ENCODE measurements around the gene ZNF317.
A peak's percentile ranks its signal among the peaks of the same experiment; 100 is the strongest.

Gene ZNF317

DNA sequence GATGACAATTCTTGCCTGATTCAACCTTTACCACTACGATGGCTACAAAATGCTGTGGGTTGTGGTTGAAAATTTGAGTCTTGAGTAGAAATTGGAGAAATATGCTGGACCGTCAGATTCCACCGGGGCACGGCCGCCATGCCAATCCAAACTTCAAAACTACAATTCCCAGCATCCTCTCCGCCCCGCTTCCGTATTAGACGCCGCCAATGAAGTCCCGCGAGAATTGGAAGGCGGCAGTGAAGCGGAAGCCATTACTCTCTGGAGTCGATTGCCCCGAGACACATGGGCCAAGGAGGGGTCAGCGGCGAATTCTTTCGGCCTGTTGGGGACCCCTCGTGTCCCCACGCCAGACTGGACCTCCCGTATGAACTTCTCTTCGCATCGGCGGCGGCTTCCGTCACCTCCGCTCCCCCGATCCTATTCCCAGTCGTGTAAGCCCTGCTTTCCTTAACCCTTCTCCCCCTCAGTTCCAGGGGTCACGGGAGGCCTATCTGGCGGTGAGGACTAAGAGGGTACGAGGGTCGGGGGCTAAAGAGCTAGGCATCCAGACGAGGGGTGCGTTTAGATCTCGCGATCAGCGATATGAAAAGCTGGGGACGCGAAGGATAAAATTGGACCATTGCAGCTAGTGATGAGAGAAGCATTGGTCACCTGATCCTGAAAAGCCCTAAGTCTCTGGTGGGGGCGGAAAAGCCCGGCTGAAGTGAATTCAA is at the start of gene ZNF317:
ZNF317 (plus strand) TSS at position 239 of the 716 bp plus-strand sequence. CDS start 15,620 bp downstream, outside the sequence.
- peak; percentile 67 to 73 for DNase-seq (ENCODE audit: low read depth in 2 of 2)

DNA sequence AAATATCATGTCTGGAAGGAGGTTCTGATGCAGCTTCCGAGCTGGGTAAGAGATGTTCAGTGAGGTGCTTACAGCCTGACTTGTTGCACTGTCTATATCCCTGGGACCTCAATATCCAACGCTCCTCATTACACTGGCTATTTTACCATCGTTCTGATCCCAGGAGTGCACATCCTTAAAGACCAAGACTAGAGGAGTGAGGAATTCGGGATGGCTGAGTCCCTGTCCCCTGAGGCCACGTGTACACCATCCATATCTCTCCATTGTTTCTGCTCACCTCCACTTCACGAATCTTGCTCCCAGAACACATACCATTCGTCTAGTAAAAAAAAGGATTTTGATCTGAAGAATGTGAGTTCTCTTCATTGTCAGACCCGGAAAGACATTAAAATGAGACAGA is 32.8 kb upstream of the ZNF317 start, which contains the start of gene OR7G2:
OR7G2 (minus strand) TSS at position 101 of the 400 bp plus-strand sequence. CDS start 4,232 bp downstream, outside the sequence.
- no peak for DNase-seq (ENCODE audit: low read depth in 2 of 2)

DNA sequence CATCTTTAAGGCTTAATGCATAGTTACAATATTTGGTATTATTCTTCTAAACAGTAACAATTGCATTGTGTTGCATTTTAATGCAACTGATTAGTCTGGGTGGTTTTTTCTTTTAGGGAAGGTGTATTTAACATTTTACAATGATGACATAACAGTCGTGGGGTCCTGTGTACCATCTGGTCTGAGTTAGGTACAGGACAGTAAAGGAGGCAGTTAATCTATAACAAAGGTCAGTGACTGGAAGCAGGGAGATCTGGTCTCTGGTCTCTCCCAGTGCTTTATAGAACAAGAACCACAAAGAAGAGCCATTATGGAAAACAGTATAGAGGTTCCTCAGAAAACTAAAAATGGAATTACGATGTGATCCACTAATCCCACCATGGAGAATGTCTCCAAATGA is 30.2 kb upstream of the ZNF317 start:
- no peak for DNase-seq (ENCODE audit: low read depth in 2 of 2)

DNA sequence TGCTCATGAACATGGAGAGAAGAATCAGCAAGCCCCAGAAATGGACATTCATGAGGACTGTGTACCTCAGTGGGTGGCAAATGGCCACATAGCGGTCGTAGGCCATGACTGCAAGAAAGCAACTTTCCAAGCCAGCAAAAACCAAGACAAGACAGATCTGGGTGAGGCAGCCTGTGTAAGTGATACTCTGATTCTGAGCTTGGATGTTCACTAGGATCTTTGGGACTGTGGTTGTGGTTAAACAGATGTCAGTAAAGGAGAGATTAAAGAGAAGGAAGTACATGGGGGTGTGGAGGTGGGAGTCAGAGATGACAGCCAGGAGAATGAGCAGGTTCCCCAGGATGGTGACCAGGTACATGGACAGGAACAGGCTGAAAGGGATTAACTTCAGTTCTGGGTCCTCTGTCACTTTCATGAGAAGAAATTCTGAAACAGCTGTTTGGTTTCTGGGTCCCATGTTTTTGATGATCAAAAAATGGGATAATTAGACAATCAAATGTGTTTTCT is 24.8 kb upstream of the ZNF317 start, which contains the start of gene OR7G1:
OR7G1 (minus strand) TSS at position 457 of the 507 bp plus-strand sequence; CDS start at position 457, 0 bp downstream.
- DNase-seq (ENCODE audit: low read depth in 2 of 2): no peak

DNA sequence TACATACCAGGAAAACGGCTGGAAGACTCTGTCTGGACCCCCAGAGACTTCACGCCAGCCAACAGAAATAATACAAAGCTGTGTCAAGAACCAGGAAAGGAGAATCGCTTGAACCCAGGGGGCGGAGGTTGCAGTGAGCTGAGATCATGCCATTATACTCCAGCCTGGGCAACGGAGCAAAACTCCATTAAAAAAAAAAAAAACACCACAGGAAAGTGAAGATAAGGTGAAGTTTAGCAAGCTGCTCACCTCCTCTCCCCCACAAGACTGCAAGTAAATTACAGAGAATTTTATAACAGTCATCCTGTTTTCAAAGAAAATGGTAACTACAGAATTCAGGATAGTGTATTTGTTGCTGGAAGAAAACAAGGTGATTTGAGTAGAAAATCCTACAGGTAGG is 23.6 kb upstream of the ZNF317 start:
- DNase-seq (ENCODE audit: low read depth in 2 of 2): no peak

DNA sequence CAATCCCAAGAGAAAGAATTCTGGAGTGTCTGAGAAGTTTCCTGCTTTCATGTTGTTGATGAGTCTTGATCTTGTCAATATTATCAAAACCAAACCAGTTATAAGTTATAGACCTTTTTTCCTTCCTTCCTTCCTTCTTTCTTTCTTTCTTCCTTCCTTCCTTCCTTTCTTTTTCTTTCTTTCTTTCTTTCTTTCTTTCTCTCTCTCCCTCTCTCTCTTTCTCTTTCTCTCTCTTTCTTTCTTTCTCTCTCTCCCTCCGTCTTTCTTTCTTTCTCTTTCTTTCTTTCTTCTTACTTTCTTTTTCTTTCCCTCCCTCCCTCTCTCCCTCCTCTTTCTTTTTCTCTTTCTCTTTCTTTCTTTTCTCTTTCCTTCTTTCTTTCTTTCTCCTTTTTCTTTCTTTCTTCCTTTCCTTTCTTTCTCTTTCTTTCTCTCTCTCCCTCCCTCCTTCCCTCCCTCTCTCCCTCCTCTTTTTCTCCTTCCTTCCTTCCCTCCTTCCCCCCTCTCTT is 13.2 kb upstream of the ZNF317 start, which contains the start of gene OR7G3:
OR7G3 (minus strand) TSS at position 51 of the 506 bp plus-strand sequence; CDS start at position 51, 0 bp downstream.
- DNase-seq (ENCODE audit: low read depth in 2 of 2): no peak

DNA sequence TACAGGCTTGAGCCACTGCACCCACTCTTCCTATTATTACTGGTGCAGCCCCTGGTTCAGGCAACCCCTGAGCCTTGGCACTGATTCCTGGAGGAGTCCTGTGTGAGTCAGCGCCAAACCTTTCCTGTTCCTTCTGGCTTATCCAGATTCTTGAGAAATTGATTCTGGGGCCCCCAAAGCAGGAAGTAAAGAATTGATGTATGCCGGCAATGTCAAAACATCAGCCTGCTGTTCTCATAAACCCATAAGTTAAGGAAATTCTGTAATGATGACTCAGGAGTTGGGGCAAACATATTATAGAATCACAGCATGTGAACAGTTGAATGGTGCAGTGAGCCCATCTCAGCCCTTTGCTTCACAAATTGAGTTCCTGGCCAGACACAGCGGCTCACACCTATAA is 12.0 kb upstream of the ZNF317 start:
- no peak for DNase-seq (ENCODE audit: low read depth in 2 of 2)

DNA sequence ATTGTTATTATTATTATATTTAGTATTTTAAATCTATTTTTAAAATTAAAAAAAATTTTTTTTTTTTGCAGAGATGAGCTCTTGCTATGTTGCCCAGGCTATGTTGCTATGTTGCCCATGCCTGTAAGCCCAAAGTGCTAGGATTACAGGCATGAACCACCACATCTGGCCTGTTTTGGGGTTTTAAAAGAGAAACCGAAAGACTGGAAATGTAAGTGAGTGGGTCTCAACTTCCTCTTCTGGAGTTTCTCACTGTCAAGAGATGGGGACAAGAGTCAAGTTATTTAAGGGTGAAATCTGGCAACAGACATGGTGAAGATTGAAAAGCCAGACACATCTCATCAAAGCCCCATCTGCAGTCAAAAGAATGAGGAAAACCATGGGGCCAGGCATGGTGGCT is 9.2 kb upstream of the ZNF317 start:
- DNase-seq (ENCODE audit: low read depth in 2 of 2): no peak

DNA sequence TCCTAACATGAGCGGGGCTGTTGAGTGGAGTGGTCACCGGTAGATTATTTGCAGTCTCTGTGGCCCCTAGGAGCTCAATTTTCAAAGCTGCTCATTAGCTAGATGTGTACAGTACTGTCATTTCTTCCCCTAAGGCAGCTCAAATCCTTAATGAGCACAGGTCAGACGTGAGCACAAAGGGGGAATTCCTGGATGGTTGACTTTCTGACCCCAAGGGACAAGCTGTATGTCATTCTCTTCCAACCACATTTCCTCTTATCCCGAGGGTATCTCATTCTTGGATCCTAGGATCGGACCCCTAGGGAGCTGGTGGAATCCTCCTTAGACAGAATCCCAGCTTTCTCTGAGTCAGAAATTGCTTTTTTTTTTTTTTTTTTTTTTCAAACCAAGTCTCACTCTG is 7.8 kb upstream of the ZNF317 start:
- no peak for DNase-seq (ENCODE audit: low read depth in 2 of 2)

DNA sequence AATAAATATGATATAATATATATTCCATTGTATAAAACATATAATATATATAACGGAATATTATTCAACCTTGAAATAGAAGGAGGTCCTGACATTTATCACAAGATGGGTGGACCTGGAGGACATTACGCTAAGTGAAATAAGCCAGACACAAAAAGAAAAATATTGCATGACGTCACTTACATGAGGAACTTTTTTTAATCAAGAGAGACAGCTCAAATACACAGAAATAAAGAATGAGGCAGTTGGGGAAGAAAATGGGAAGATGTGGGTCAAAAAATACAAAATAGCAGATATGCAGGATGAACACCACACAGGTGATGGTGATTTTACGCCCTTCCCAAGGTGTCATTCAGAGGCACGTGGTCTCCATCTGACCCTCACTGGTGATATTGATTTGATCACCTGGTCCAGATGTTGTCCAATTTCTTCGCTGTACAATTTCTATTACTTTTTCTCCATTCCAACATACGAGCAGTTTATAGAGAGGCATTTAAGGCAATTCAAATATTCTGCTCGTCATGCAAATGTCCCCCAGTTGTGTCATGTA is 513 bp upstream of the ZNF317 start:
- DNase-seq (ENCODE audit: low read depth in 2 of 2): no peak

DNA sequence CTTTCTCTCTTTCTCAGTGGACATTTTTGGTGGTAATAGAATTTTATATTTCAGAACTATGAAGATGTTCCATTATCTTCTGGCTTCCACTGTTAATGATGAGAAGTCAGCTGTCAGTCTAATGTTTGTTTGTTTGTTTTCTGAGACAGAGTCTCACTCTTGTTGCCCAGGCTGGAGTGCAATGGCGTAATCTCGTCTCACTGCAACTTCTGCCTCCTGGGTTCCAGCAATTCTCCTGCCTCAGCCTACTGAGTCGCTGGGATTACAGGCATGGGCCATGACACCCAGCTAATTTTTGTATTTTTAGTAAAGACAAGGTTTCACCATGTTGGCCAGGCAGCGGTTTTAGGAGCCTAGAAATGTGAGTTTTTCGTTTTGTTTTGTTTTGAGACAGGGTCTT is 4.7 kb downstream of the ZNF317 start:
- DNase-seq (ENCODE audit: low read depth in 2 of 2): no peak

DNA sequence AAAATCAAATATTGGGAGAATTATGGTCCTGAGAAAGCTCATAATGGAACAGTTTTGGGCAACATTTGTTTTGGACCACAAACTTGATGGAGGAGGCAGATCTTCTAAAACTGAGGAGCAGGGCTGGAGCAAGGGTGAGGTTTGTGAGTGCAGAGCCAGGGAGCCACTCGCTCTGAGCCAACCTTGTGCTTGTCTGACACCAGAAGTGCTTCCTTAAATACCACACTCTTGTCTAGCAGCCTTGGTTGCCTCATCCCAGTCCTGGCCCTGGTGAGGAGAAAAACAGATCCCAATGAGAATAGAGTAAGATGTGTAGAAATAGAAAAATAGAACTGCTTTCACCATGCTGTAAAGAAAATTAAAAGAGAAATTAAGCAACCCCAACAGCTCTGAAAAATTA is 6.7 kb downstream of the ZNF317 start:
- no peak for DNase-seq (ENCODE audit: low read depth in 2 of 2)

DNA sequence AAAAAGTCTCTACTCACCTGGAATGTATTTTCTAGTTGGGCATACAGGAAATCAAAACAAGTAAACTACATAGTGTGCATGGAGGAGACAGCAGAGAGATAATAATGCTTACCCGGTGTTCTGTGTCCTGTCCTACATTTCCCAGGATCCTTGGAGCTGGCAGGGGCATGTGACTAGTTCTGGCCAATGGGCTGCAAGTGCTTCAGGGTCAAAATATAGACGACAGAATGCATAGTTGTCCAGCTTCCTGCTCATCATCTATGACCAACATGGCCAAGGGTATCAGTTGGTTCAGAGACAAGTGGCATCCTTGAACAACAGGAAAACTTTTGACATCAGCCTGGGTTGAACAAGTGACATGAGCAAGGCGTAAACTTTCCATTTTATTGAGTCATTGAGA is 8.5 kb downstream of the ZNF317 start:
- no peak for DNase-seq (ENCODE audit: low read depth in 2 of 2)

DNA sequence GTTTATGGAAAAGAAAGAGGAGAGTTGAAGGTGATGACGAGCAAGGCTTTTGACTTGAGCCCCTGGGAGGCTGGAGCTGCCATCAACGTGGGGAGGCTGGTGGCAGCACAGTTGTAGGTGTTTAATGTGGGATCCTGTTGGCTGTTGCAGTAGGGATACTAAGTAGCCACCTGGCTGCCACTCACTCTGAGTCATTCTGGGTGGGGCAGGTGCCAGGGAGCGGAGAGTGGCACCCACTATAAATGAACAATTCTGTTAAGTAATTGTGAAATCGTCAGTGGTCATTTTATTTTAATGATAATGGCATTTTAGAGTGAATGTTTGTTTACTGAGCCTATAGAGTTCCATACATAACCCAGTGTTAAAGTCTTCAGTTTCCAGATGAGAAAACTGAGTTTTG is 9.8 kb downstream of the ZNF317 start:
- no peak for DNase-seq (ENCODE audit: low read depth in 2 of 2)

DNA sequence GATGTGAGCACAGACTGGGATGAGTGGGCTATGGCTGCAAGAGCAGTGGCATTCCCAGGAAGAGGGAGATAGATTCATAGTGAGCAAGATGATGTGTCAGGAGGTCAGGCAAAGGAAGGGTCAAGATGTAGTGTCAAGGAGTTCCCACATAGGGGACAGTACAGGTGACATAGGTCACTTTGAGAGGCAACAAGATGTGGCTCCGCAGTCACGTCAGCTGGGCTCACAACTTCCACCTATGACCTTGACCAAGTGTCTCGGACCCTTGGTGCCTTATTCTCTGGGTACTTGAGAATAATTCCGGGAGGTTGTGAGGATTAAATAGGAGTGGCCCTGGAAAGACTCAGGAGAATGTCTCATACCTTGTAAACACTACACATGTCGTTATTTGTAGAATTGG is 10.5 kb downstream of the ZNF317 start:
- DNase-seq (ENCODE audit: low read depth in 2 of 2): no peak

DNA sequence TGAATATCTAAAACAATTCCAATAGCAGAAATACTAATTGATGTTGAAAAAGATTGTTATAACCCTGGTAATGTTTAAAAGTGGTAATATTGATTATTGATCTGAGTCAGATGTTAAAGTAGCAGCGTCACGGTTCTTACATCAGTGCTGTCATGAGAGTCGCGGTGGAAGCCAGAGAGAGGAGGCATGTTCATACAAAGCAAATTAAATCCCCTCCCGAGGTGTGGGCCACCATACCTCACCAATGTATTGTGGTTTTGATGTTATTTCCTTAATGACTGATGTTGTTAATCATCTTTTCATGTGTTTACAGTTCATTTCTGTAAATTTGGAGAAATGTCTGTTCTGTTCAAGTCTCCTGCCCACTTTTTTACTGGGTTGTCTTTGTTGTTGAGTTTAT is 11.2 kb downstream of the ZNF317 start:
- no peak for DNase-seq (ENCODE audit: low read depth in 2 of 2)

DNA sequence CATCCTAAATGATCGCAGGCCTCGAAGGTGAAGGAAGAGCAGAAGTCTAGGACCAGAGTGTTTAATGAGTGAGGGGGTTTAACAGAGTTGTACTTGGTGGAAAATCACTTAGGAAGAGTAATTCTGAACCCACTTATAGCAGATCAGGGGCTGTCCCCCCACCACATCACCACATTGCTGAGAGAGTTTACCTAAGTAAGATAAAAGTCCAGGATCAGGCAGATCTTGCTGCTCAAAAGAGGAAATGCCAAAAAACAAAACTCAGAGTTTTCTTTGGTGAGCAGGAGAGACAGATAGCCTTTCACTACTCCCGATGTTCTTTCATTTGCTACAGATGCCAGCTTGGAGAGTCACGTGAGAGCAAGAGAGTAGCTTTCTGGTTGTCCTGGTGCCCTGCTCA is 15.4 kb downstream of the ZNF317 start:
- DNase-seq (ENCODE audit: low read depth in 2 of 2): no peak

DNA sequence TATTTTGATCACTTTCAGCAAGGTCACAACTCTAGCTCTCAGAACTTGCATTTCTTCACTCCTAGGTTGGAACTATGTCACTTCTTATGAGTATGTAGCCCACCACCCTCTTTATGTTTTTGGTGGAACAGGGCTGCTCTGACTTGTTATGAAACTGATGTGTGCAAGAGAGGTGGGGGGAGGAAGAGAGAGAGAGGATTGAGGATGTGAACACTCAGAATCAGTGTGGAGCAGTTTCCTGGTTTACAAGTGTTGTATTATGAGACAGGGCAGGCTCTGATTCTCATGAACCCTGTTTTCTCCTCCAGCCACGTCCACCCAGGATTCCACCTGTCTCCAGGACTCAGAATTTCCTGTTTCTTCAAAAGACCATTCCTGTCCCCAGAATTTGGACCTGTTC is 16.1 kb downstream of the ZNF317 start:
- no peak for DNase-seq (ENCODE audit: low read depth in 2 of 2)

DNA sequence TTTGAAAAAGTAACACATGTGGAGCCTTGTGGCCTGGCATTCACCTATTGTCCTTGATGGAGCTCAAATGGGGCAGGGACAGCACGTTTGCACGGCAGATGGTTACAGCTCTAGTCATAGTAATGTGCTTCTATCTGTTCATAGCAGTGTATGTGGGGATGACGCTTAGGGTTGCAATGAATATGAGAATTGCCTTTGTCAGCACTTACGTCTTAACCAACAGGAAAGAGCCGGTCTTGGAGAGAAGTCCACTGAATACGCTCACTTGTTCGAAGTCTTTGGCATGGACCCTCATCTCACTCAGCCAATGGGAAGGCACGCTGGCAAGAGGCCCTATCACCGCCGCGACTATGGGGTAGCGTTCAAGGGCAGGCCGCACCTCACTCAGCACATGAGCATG is 19.7 kb downstream of the ZNF317 start:
- no peak for DNase-seq (ENCODE audit: low read depth in 2 of 2)

DNA sequence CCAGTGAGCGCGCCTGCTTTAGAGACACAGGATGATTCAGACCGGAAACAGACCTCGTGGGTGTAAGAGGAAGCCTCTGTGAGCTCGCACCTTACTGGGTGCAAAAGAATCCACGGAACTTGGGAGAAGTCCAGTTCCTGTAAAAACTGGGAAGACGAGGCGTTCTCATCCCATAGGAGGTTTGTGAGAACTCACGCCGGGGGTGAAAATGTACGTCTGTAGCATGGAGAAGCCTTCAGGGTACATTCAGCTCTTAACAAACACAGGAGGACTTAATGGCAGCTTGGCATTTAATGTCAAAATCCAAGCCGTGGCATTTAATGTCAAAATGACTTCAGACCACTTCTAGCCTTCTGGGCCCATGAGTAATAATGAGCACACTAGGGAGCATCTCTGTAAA is 21.2 kb downstream of the ZNF317 start:
- no peak for DNase-seq (ENCODE audit: low read depth in 2 of 2)

DNA sequence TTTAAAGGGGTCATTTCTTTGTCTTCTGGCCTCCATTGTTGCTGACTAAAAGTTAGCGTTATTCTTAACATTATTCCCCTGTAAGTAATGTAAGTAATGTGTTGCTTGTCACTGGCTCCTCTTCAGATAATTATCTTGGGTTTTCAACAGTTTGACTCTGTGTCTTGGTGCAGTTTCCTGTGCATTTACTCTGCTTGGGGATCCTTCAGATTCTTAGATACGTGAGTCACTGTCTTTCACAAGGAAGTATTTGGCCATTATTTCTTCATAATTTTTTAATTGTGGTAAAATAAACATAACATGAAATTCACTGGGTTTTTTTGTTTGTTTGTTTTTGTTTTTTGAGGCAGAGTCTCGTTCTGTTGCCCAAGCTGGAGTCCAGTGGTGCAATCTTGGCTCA is 25.1 kb downstream of the ZNF317 start:
- no peak for DNase-seq (ENCODE audit: low read depth in 2 of 2)

DNA sequence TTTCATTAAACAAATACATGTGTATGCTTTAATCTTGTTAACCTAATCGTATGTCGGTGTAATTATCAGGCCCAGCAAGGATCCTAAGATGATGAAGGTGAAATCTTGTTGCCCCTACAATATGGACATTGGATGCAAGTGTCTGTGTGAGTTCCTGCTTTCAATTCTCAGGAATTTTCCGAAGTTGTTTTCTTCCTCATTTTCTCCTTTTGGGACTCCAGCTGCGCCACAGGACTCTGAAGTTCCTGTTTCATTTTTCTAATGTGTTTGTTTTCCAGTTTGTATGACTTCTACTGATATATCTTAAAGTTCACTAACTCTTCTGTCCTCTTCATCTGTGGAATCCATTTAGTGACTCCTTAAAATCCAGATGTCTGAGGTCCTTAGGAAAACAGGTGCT is 26.6 kb downstream of the ZNF317 start:
- DNase-seq (ENCODE audit: low read depth in 2 of 2): no peak

DNA sequence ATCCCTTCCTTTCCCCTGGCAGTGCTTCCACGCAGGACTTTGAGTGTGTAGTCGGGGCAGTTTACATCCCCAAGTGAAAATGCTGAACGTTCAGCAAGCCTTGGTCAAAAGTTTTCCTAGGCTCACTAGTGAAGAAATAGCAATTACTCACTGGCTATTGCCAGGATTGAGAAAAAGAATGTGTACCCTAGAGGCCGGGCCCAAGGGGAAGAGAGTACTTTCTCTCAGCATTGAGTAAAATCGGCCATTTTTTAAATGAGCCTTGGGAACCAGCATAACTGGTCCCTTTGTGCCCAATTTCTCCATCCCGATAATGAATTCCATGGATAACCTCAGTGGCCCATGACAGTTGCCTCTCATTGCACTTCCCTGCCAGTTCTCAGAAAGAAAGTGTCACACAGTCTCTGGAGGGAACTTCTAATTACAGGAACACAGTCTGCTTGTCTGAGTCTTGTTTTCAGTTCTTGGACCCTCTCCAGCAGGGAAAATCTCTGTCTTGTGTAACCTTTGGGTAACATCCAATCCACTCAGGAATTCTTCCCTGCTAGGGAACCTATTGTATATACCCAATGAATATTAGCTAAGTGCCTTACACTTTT is 31.3 kb downstream of the ZNF317 start:
- DNase-seq (ENCODE audit: low read depth in 2 of 2): no peak

Measured in stimulated activated CD4-positive, alpha-beta T cell treated with anti-CD3 and anti-CD28 coated beads, Interleukin-1b, Interleukin-23, amount 100 ng/mL, for 1 hour (primary cell).